Measurements from ENCODE around the gene OR4K15. TPM values are rescaled to one million over a fixed set of nuclear protein-coding genes. Genes with fewer than 3 reads are reported as not detected.
"Not testable (repeated sequence)": the region's sequence is repeated elsewhere in the genome, so short reads cannot be mapped to it uniquely, and the experiment has no call there.

Gene OR4K15, protein sequence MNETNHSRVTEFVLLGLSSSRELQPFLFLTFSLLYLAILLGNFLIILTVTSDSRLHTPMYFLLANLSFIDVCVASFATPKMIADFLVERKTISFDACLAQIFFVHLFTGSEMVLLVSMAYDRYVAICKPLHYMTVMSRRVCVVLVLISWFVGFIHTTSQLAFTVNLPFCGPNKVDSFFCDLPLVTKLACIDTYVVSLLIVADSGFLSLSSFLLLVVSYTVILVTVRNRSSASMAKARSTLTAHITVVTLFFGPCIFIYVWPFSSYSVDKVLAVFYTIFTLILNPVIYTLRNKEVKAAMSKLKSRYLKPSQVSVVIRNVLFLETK
- not detected for total RNA-seq
- long read RNA-seq, result 0 reads

DNA sequence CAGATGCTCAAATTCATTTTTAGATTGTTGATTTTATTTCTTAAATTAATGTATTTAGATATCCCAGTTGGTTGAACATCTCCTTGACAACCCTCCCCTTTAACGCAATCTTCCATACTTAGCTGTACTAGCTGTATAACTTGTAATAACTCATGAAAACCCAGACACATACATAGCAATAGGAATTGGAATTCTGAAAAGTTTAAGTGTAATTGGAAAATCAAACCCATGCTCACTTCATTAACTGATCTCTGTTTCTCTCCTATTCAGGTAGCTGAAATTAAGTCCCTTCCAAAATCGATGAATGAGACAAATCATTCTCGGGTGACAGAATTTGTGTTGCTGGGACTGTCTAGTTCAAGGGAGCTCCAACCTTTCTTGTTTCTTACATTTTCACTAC is at the start of gene OR4K15:
TSS of gene OR4K15 (plus strand) at position 301 of the 400 bp plus-strand sequence. CDS start at position 301, 0 bp downstream.
- TF ChIP-seq, protein P1, sequence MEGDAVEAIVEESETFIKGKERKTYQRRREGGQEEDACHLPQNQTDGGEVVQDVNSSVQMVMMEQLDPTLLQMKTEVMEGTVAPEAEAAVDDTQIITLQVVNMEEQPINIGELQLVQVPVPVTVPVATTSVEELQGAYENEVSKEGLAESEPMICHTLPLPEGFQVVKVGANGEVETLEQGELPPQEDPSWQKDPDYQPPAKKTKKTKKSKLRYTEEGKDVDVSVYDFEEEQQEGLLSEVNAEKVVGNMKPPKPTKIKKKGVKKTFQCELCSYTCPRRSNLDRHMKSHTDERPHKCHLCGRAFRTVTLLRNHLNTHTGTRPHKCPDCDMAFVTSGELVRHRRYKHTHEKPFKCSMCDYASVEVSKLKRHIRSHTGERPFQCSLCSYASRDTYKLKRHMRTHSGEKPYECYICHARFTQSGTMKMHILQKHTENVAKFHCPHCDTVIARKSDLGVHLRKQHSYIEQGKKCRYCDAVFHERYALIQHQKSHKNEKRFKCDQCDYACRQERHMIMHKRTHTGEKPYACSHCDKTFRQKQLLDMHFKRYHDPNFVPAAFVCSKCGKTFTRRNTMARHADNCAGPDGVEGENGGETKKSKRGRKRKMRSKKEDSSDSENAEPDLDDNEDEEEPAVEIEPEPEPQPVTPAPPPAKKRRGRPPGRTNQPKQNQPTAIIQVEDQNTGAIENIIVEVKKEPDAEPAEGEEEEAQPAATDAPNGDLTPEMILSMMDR (IDR thresholded peaks at IDR 0.05), result no peak
- intact Hi-C loops (cut with DNase I), result no loop called here
- no peak within 1 kb of the TSS for H3K27ac ChIP-seq
- no peak within 1 kb of the TSS for H3K4me3 ChIP-seq
- ATAC-seq, result no peak
- no peaks in the 10 kb centered on the region for H3K4me1 ChIP-seq
- no peaks in the 10 kb centered on the region for H3K27me3 ChIP-seq (ENCODE audit: low read depth)
- DNase-seq, result no peak
- H3K36me3 ChIP-seq, result no peaks in the 10 kb centered on the region
- no peaks in the 10 kb centered on the region for H3K9me3 ChIP-seq

DNA sequence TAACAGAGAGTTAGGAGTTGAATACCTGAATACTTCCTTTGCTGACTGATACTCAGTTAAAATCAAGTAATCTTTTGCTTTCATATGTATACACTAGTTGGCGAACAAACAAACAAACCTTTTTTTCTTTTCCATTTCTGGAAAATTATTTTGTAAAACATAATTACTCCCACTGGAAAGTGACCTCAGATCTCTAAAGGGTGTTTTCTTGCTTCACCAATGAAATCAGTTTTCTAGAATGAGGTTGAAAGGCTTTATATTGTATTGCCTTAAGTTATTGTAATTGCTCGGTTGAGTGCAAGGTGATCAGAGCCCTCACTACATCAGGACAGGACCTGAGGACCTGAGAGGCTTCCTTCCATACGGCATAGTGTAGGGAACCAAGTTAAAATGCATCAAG is 44.8 kb upstream of the OR4K15 start, which contains the start of gene OR4K1:
TSS of gene OR4K1 (plus strand) at position 301 of the 400 bp plus-strand sequence. CDS start 4,750 bp downstream, outside the sequence.
- H3K27me3 ChIP-seq (ENCODE audit: low read depth), result no peaks in the 10 kb centered on the region
- ATAC-seq, result no peak
- H3K36me3 ChIP-seq, result no peaks in the 10 kb centered on the region
- H3K9me3 ChIP-seq, result no peaks in the 10 kb centered on the region
- H3K27ac ChIP-seq, result no peak within 1 kb of the TSS
- H3K4me1 ChIP-seq, result no peaks in the 10 kb centered on the region
- H3K4me3 ChIP-seq, result no peak within 1 kb of the TSS
- TF ChIP-seq, protein P1 (IDR thresholded peaks at IDR 0.05), result no peak
- no peak for DNase-seq
- intact Hi-C loops (cut with DNase I), result no loop called here

DNA sequence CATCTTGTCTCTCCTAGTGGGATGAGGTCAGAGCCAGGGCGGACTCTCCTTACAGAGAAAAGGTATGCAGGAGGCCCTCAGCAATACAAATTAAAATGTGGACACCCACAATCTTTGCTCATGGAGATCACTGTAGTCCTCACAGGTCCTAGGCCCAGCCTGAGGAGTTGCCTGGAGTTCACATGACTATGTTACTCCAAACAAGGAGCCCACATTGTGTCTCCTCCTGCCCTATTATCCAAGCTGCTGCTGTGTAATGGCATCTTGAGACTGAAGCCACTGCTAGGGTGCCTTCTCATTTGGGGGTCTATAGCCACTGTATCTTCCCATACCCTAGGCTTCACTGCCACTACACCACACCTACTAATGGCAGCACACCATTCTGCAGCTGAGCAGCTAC is 33.7 kb upstream of the OR4K15 start:
- Histone ChIP-seq H3K4me3 (no peak overlapping the region), H3K4me1 (no peaks in the 10 kb centered on the region), H3K27me3 (ENCODE audit: low read depth) (no peaks in the 10 kb centered on the region), H3K27ac (no peak overlapping the region), H3K36me3 (no peaks in the 10 kb centered on the region), H3K9me3 (no peaks in the 10 kb centered on the region)
- TF ChIP-seq, protein P1 (IDR thresholded peaks at IDR 0.05), result no peak
- ATAC-seq, result peak; percentile 35 to 38
- DNase-seq, result no peak
- intact Hi-C loops (cut with DNase I), result no loop called here

DNA sequence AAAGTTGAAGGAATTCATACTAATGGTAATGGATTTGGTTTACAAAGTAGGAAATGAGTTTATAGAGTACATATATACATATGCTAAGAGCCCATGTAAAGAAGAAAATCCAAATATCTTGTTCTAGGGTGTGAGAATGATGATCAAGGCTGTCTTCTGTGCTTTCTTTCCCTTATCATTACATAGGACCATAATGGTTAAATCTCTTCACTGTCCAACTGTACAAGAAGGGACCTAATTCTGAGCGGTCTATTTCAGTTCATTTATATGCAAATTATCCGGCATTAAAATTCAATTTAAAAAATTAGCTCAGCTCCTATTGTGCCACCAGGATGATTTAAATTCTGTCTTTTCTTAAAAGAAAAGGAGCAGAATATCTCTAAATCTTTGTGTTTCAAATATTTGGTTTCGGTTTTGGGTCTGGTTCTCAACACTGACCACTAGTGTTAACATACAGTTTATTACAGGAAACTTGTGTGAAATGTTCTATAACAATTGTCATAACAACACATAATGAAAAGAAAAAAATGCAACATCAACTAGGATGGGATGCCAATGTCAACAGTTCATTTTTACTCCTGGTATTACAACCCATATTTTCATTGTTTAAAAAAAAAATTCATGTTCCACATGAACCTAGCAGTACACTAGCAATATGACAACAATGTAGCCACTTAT is 27.8 kb upstream of the OR4K15 start:
- ATAC-seq (no peak), DNase-seq (no peak)
- no peaks in the 10 kb centered on the region for H3K9me3 ChIP-seq
- no peak overlapping the region for H3K27ac ChIP-seq
- no peaks in the 10 kb centered on the region for H3K36me3 ChIP-seq
- H3K4me1 ChIP-seq, result no peaks in the 10 kb centered on the region
- no peaks in the 10 kb centered on the region for H3K27me3 ChIP-seq (ENCODE audit: low read depth)
- no peak overlapping the region for H3K4me3 ChIP-seq
- TF ChIP-seq, protein P1 (IDR thresholded peaks at IDR 0.05), result no peak
- intact Hi-C loops (cut with DNase I), result no loop called here

DNA sequence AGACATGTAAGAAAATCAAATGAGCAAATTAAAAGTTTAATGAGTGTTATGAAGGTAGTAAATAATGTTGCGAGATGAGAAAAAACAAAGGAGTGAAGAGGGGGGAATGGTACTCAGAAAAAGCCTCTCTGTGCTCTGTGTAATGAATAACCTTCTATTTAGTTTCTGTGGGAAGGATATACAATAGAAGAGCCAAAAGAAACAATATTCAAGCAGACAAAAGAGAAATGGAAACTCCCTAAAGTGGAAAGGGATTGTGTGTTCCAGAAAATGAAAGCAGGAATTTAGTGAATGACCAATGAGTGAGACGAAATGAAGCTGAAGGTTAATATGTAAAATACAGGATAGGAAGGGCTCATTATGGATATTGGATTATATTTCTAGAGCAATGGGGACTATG is 26.2 kb upstream of the OR4K15 start:
- Histone ChIP-seq H3K9me3 (no peaks in the 10 kb centered on the region), H3K36me3 (no peaks in the 10 kb centered on the region), H3K27ac (no peak overlapping the region), H3K27me3 (ENCODE audit: low read depth) (no peaks in the 10 kb centered on the region), H3K4me1 (no peaks in the 10 kb centered on the region), H3K4me3 (no peak overlapping the region)
- ATAC-seq (no peak), DNase-seq (no peak)
- TF ChIP-seq, protein P1 (IDR thresholded peaks at IDR 0.05), result no peak
- intact Hi-C loops (cut with DNase I), result no loop called here

DNA sequence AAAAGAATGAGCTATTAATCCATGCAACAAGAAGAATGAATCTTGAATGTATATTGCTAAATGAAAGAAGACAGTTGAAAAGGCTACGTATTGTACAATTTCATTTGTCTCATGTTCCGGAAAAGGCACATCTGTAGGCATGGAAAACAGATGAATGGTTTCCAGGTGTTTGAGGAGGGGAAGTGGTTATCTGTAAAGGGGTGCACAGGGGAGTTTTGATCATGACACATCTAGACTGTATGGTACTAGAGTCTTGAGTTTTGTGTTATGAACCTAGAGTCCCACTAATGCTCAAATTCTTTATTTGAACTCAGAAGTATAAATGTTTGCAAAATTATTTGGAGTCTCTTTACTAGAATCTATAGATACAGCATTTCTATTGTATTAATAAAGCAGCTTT is 5.7 kb upstream of the OR4K15 start:
- H3K27ac ChIP-seq; H3K9me3 ChIP-seq; ATAC-seq; H3K36me3 ChIP-seq; H3K4me3 ChIP-seq; H3K27me3 ChIP-seq (ENCODE audit: low read depth); intact Hi-C loops (cut with DNase I); H3K4me1 ChIP-seq; DNase-seq: not testable (repeated sequence)
